H7 (cell line): ENCODE data around the gene EMX1. TPM values are rescaled to one million over a fixed set of nuclear protein-coding genes. Genes with fewer than 3 reads are reported as not detected.

Experiments
- DNase-seq: peaks from one replicate; pipeline ENCODE4 v3.0.0; 2012
- H3K27me3 ChIP-seq: 2 replicates; pipeline ENCODE4 v1.6.0; 2011; ENCODE audit warnings: mild to moderate bottlenecking, low read length; ENCODE audit not compliant: control insufficient read depth, insufficient read depth
- H3K36me3 ChIP-seq: replicated peaks from 2 replicates; pipeline ENCODE4 v1.5.1; 2011; ENCODE audit warnings: low read length; ENCODE audit not compliant: control insufficient read depth, insufficient read depth
- H3K4me3 ChIP-seq: 2 replicates; pipeline ENCODE4 v1.5.1; 2011; ENCODE audit warnings: low read depth, mild to moderate bottlenecking, control low read depth, low read length, moderate library complexity; ENCODE audit not compliant: insufficient read depth
- total RNA-seq: library from RNA; depleted of rRNA; stranded (reverse); fragments of >200 nt; shearing (Covaris generic); gene quantifications from 2 replicates; pipeline ENCODE4 v1.2.3, GENCODE V29; 2014

The EMX1 gene
- total RNA-seq, 1 experiment from 2014 or later, result 0.28 TPM

GRCh38 chr2:72952110-72952823 is 34.9 kb downstream of the EMX1 start:
- H3K36me3 ChIP-seq, result no peaks in the 10 kb centered on the region; the same call in 1 of the 2 replicates
- DNase-seq, result no peak
- H3K27me3 ChIP-seq, result no peaks in the 10 kb centered on the region
- no peak overlapping the region for H3K4me3 ChIP-seq

GRCh38 chr2:72952961-72953360 is 35.6 kb downstream of the EMX1 start:
- H3K36me3 ChIP-seq, result no peaks in the 10 kb centered on the region; the same call in 1 of the 2 replicates
- no peak overlapping the region for H3K4me3 ChIP-seq
- no peak for DNase-seq
- no peaks in the 10 kb centered on the region for H3K27me3 ChIP-seq

- Histone ChIP-seq H3K27me3 (no peaks in the 10 kb centered on the region), H3K4me3 (no peak overlapping the region)
Measured at GRCh38 chr2:72953528-72953927, 36.2 kb downstream of the EMX1 start.

GRCh38 chr2:72953976-72954375 is 36.7 kb downstream of the EMX1 start:
- Histone ChIP-seq H3K4me3 (no peak overlapping the region), H3K27me3 (no peaks in the 10 kb centered on the region)
- DNase-seq, result no peak

More at GRCh38 chr2:72953528-72953927, 36.2 kb downstream of the EMX1 start:
- DNase-seq, result no peak
- no peaks in the 10 kb centered on the region; the same call in 1 of the 2 replicates for H3K36me3 ChIP-seq

GRCh38 chr2:72954376-72955227 is 37.3 kb downstream of the EMX1 start:
- Histone ChIP-seq H3K4me3 (no peak overlapping the region), H3K27me3 (no peaks in the 10 kb centered on the region), H3K36me3 (no peaks in the 10 kb centered on the region; the same call in 1 of the 2 replicates)
- DNase-seq, result no peak

More at GRCh38 chr2:72953976-72954375, 36.7 kb downstream of the EMX1 start:
- H3K36me3 ChIP-seq, result no peaks in the 10 kb centered on the region; the same call in 1 of the 2 replicates

GRCh38 chr2:72955228-72956049 is 38.1 kb downstream of the EMX1 start:
- Histone ChIP-seq H3K27me3 (no peaks in the 10 kb centered on the region), H3K36me3 (no peaks in the 10 kb centered on the region), H3K4me3 (no peak overlapping the region)
- DNase-seq, result no peak

- H3K4me3 ChIP-seq, result no peak overlapping the region
- no peak for DNase-seq
- H3K36me3 ChIP-seq, result no peaks in the 10 kb centered on the region
- no peaks in the 10 kb centered on the region for H3K27me3 ChIP-seq
Measured at GRCh38 chr2:72956050-72956395, 38.7 kb downstream of the EMX1 start.

GRCh38 chr2:72956936-72957335 is 39.6 kb downstream of the EMX1 start:
- DNase-seq, result no peak
- no peaks in the 10 kb centered on the region for H3K27me3 ChIP-seq
- H3K4me3 ChIP-seq, result no peak overlapping the region
- no peaks in the 10 kb centered on the region for H3K36me3 ChIP-seq

- no peak overlapping the region for H3K4me3 ChIP-seq
- no peaks in the 10 kb centered on the region for H3K36me3 ChIP-seq
- no peaks in the 10 kb centered on the region for H3K27me3 ChIP-seq
- DNase-seq, result no peak
Measured at GRCh38 chr2:72958542-72959385, 41.4 kb downstream of the EMX1 start.

GRCh38 chr2:72959554-72959953 is 42.2 kb downstream of the EMX1 start:
- DNase-seq, result no peak
- Histone ChIP-seq H3K4me3 (no peak overlapping the region), H3K36me3 (no peaks in the 10 kb centered on the region), H3K27me3 (no peaks in the 10 kb centered on the region)

- Histone ChIP-seq H3K4me3 (no peak overlapping the region), H3K27me3 (no peaks in the 10 kb centered on the region), H3K36me3 (no peaks in the 10 kb centered on the region)
- DNase-seq, result no peak
Measured at GRCh38 chr2:72959995-72960981, 43.0 kb downstream of the EMX1 start.

- DNase-seq, result no peak
- H3K36me3 ChIP-seq, result no peaks in the 10 kb centered on the region; the same call in 1 of the 2 replicates
- no peaks in the 10 kb centered on the region for H3K27me3 ChIP-seq
- H3K4me3 ChIP-seq, result no peak overlapping the region
Measured at GRCh38 chr2:72961036-72961720, 43.9 kb downstream of the EMX1 start.
